ENCODE measurements around the gene ELP5.
A peak's percentile ranks its signal among the peaks of the same experiment; 100 is the strongest.
"Not testable (repeated sequence)": the region's sequence is repeated elsewhere in the genome, so short reads cannot be mapped to it uniquely, and the experiment has no call there.

The ELP5 gene

GRCh38 chr17:7236808-7237207 lies 15.2 kb upstream of the ELP5 start:
- no peak for DNase-seq (ENCODE audit: low read depth)

GRCh38 chr17:7237266-7237760 lies 14.7 kb upstream of the ELP5 start:
- DNase-seq (ENCODE audit: low read depth) = no peak

GRCh38 chr17:7237761-7238419 lies 14.1 kb upstream of the ELP5 start:
- DNase-seq (ENCODE audit: low read depth) = peak; percentile 75

DNA sequence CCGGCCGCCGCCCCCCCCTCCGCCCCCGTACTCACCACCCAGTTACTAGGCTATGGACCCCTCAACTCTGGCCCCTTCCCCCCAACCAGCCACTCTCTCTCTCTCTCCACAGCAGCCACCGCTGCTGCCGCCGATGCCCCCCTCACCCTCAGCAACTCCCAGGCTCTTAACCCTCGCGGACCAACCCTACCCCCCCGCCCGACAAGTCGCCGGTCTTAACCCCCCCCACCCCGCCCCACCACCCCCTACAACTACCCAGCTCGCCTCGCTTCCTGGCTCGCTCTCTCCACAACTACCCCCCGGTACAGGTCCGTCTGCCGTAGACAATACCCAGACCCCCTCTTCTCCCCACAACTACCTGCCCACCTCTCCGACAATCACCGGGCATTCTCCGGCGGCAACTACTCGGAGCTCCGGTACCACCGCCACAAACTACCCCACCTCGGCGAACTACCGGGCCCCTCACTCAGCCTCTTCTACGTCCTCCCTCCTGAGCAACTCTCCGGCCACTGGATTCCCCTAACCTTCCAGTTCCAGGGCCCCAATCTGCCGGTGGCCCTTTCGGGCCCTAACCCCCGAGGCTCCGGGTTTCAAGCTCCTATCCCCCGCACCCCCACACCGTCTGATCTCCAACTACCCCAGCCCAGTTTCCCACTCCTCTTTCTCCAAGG lies 13.5 kb upstream of the ELP5 start:
- no peak for DNase-seq (ENCODE audit: low read depth)

DNA sequence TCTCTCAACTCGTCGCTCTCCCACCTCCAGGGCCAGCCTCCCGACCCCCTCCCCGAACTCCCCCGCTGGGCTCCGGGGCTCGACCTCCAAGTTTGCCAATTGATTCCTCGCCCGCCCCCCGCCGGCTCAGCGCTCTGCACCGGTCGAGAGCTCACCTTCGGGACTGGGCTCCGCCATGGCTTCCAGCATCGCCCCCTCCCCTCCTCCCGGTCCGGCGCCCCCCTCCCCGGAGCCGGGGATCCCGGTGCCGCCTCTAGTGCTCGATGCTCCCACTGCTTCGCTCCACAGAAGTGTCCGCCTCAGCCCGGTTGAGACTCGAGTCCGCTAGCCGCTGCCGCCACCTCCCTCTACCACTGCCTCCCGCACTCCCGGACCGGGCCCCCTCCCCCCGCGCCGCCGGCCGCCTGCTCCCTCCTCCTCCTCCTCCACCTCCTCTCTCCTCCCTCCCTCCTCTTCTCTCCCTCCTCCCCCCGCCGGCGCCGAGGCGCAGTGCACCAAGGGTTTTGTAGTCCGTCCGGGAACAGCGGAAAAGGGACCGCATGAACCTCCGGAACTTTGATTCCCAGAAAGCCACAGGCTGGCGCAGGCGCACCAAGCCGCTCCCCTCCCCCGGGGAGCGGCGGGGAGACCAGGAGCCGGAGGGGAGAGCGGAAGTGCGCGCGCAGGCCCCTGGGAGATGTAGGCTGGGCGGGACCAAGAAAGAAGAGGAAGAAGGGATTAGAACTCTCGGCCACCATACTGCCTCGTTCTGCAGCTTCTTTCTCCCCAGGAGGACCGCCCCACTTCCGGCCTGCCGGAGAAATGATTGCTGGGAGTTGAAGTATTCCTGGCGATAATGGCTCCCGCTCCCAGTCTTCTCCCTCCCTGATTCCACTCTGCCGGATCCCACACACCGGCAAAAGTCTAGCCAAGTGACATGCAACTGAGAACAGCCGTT lies 12.7 kb upstream of the ELP5 start, which contains the start of gene PHF23:
Gene PHF23, minus strand, starts transcription at position 367 of the 937 bp plus-strand sequence. Its CDS starts 178 bp downstream, at position 189.
- DNase-seq (ENCODE audit: low read depth) = peak; percentile 91

GRCh38 chr17:7240375-7240774 lies 11.6 kb upstream of the ELP5 start:
- DNase-seq (ENCODE audit: low read depth) = no peak

GRCh38 chr17:7241090-7241733 lies 10.8 kb upstream of the ELP5 start:
- DNase-seq (ENCODE audit: low read depth) = no peak

DNA sequence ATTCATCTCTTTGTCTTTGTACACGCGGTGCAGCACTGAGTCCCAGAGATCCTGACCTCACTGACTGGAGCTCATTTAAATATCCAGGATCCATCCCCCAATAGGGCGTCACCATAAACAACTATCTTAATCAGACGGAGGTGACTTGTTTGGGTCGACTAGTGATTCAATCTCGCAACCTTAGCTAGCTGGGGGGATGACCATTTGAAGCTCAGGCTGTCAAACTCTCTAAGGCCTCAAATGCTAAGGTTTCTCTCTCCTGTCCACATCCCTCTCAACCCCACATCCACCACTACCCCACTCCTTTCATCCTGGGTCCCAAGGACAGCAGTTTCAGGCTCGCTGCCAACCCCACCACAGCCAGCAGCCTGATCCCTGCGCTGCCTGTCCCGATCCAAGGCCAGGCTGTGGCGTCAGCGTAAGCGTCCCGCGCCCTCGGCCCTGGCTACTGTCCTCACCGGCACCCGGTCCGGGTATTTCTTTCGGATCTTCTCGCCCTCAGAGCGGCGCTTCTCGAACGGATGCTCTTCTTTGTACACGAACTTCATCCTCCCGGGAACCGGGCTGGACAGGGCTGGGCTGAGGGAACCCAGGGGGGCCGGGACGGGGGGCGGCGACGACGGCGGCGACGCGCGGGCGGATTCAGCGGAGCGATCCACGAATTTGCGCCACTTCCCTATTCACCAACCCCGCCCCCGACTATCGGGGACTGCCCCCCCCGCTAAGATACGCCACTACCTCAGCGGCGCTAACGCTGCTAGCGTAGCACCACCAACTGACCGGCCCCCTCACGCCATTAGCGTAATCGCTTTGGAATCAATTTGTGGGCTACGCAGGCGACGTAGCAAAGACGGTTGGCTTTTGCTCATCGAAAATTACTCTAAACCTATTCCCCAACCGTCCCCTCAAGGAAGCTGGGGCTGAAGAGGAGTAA lies 10.0 kb upstream of the ELP5 start, which contains the start of gene GABARAP:
Gene GABARAP, minus strand, starts transcription at position 667 of the 934 bp plus-strand sequence. Its CDS starts 119 bp downstream, at position 548.
- DNase-seq (ENCODE audit: low read depth) = peak; percentile 86

DNA sequence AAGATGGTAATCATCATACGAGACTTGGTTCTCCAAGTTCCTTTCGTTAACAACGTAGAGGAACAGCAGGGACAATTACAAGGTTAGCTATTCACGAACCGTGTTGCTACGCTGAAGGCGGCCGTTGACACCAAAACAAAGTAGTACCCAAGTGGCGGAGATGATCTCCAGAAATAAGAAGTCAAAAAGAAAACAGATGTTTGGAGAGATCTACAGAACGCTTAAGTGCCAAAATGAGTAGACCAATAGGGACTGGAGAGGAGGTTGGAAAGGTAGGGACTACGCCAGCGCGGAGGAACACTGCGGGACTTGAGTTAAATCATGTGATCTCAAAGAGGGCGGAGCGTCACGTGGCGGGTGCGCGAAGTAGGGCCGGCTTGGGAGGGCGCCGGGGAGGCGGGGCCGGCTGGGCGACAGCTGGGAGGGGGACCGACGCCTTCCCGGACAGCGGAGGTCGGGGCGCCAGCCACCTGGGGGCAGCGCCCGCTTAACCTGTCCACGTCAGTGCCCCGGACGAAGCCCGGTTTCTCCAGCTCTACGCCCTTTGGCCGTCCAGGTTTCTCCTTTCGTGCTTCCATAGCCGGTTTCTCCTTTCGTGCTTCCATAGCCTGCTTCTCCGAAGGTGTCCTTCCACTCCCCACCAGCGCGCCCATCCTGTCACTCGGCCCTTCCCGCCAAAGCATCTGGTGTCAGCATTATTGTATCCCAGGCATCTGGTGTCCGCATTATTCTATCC lies 9.1 kb upstream of the ELP5 start:
- peak; percentile 77 for DNase-seq (ENCODE audit: low read depth)

DNA sequence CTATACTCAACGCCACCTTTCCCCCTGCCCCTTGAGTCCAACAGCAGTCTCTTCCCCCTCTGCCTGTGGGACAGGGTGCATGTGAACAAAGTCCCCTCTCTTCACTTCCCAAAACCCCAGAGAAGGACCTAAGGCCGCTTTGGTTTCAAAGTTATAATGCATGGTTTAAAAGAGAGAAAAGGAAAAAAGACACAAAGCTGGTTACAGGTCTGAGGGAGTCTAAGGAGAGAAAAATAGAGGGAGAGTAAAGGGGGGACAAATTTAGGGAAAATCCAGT lies 8.6 kb upstream of the ELP5 start:
- no peak for DNase-seq (ENCODE audit: low read depth)

- DNase-seq (ENCODE audit: low read depth) = not testable (repeated sequence)
Observed at GRCh38 chr17:7243838-7244237, 8.2 kb upstream of the ELP5 start.

- DNase-seq (ENCODE audit: low read depth) = no peak
Observed at GRCh38 chr17:7246779-7247178, 5.2 kb upstream of the ELP5 start.

- DNase-seq (ENCODE audit: low read depth) = no peak
Observed at GRCh38 chr17:7248796-7249195, 3.2 kb upstream of the ELP5 start.

DNA sequence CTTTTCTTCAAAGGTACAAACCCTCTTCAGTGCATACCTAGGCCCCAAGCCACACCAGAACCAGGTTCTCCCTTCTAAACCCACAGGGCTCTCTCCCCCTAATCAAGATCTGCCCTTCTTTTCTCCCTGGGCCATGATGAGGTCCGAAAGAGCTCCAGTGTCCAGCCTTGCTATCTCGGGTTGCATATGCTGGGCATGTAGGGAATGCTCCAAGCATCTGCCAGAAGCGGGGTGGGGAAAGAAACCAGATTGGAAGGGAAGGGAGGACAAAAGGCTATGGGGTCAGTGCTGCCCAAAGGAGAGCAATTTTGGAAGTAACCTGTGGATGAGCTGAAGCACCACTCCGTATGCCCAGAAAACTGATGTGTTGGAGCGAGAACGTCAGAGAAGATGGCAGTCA lies 2.8 kb upstream of the ELP5 start:
- no peak for DNase-seq (ENCODE audit: low read depth)

GRCh38 chr17:7249830-7250229 lies 2.2 kb upstream of the ELP5 start:
- no peak for DNase-seq (ENCODE audit: low read depth)

DNA sequence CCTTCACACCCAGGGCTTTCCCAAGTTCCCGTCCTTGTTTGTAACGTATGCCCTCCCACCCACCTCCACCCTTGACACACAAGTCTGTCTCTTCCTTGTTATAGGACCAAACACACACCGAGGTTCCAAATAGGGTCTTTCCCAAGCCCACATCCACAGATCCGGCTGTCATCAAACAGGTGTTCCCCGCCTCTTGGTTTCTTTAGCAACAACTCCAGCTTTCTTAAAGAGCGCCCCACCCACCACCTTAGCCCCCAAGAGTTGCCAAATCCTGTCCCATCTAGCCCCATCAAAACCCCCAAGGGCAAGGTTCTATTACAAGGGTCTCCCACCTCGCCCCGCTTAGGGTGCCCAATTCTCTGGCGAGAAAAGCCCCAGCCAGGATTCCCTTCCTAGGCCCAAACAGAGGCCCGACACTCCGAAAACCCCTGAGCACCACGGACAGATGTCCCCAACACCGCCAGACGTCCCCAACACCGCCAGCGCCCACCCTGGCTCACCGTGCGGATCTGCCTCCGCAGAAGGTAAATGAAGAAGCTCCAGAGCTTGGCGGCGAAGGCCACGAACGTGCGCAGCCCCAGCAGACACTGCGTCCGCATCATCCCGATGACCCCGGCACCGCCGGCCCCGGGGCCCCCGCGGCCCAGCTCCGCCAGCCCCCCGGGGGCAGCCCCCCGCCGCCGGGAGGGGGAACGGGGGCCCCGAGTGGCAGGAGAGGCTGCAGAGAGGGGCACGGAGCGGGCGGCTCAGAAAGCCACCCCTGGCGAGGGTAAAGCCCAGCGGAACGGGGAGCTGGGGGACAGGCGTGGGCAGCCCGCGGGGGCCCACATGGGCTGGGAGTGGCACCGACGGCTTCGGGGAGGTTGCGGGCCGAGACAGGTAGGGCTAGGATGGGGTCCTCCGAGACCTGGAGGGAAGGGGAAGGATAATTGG lies 1.1 kb upstream of the ELP5 start:
- no peak for DNase-seq (ENCODE audit: low read depth)

DNA sequence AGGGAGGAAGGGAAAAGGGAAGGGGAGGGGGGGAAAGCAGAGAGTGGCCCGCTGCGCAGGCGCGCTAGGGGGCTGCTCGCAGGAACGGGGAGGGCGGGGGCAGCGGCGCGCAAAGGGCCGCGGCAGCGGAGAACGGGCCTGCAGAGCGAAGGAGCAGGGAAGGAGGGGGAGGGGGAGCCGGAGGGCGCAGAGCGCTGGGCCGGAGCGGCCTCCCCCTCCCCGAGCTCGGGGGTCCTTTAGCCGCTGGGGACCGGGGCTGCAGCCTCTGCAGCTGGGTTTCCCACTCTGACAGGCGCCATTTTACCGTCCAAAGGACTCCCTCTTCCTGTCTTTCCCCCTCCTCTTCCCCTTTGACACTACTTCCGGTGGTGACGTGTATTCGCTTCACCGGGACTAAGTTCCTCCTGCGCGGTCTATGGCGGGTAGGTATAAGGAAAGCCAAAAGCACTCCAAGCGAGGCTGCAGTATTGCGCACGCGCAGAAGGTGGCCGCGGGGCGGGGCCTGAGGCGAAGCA lies 297 bp upstream of the ELP5 start, which contains the start of gene CTDNEP1:
Gene CTDNEP1, minus strand, starts transcription at position 74 of the 515 bp plus-strand sequence. CDS start 438 bp downstream, outside the sequence.
- peak; percentile 100 for DNase-seq (ENCODE audit: low read depth)

DNA sequence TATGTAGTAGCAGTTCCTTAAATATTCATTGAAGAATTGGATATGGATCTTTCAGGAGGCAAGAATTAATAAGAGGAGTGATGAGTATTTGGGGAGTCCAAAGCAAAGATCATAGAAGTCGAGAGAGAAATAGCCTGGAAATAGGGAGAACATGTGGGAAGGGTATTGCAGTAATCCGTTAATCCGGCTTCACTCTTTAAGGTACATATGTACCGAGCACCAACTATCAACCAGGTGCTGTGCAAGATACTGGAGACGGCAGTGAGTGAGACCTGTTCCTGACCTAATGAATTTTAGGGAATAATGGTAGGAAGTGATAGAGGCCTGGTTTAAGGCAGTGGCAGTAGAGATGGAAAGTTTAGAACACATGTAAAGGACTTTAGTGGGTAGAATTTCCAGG lies 1.1 kb downstream of the ELP5 start:
- no peak for DNase-seq (ENCODE audit: low read depth)

- DNase-seq (ENCODE audit: low read depth) = no peak
Observed at GRCh38 chr17:7254511-7254910, 2.5 kb downstream of the ELP5 start.

All from stimulated activated CD8-positive, alpha-beta memory T cell treated with anti-CD3 and anti-CD28 coated beads, Interleukin-15, amount 100 ng/mL, for 24 hours (primary cell).